K562 (cell line): ENCODE data around the gene TRAP1. TPM values are rescaled to one million over a fixed set of nuclear protein-coding genes. Genes with fewer than 3 reads are reported as not detected.

ENCODE experiments used
- ATAC-seq: fragments of 200-7000 bp; cut with Tn5 transposase; 3 replicates; pipeline ENCODE4 v1.9.1; 2020; ENCODE audit warnings: moderate library complexity
- BruUV-seq: library from RNA; stranded (reverse); fragments of 400-500 nt; replicated peaks from 2 replicates; lab custom pipeline; 2021; lab: Mats Ljungman, UMichigan
- CTCF ChIA-PET: fragments of 300-600 bp; formaldehyde crosslinking; extraction: SDS; loops from one replicate; lab custom pipeline; 2021; ENCODE audit warnings: low intra/inter-chr PET ratio; lab: Yijun Ruan, JAX
- POLR2A ChIA-PET: fragments of 300-600, 350-650 bp; sonication (Branson Sonifier 250); formaldehyde crosslinking; extraction: SDS; loops from one replicate; lab custom pipeline; 2021; ENCODE audit warnings: antibody characterized with exemption, inconsistent platforms; lab: Yijun Ruan, JAX
- DNase-seq, 4 experiments: peaks; one replicate each; pipeline versions ENCODE4 v3.0.0 to v3.0.0-alpha.2; 2011 to 2018; ENCODE audit warnings: low spot score in 3 of 4, mixed read lengths in 3 of 4; ENCODE audit errors: extremely low read depth in 1 of 4
- FAIRE-seq: peaks from 2 replicates; lab custom pipeline; 2011; peaks lifted over from hg19 to GRCh38; lab: Jason Lieb, UNC
- H2AFZ ChIP-seq: 2 replicates; pipeline ENCODE4 v1.6.0; 2011; ENCODE audit warnings: low read depth, low read length, control low read depth, inconsistent platforms
- H3K27ac ChIP-seq: fragments of 200-600 bp; 3 replicates; pipeline ENCODE4 v1.8.0; 2011; ENCODE audit warnings: low read depth, mild to moderate bottlenecking, control low read depth, inconsistent platforms, low read length, moderate library complexity, mixed read lengths; ENCODE audit errors: extremely low read depth
- H3K27me3 ChIP-seq, 2 experiments: fragments of 300-600 bp in 1 of 2; 2 replicates in 1 of 2; 3 replicates in 1 of 2; pipeline versions ENCODE4 v1.6.0 to v1.8.0; 2011; ENCODE audit warnings: inconsistent platforms in 2 of 2, low read length in 2 of 2, mild to moderate bottlenecking in 1 of 2, mixed read lengths in 1 of 2, moderate library complexity in 1 of 2; ENCODE audit not compliant: control insufficient read depth in 2 of 2, insufficient read depth in 2 of 2
- H3K36me3 ChIP-seq: fragments of 300-600 bp; 3 replicates; pipeline ENCODE4 v1.8.0; 2011; ENCODE audit warnings: mild to moderate bottlenecking, low read length, inconsistent platforms; ENCODE audit not compliant: control insufficient read depth, insufficient read depth
- H3K4me1 ChIP-seq, 2 experiments: fragments of 200-600 bp in 1 of 2; replicated peaks in 1 of 2; 2 replicates in 1 of 2; 3 replicates in 1 of 2; pipeline versions ENCODE4 v1.5.1 to v1.8.0; 2011; ENCODE audit warnings: inconsistent platforms in 2 of 2, low read length in 2 of 2, mild to moderate bottlenecking in 1 of 2, mixed read lengths in 1 of 2, moderate library complexity in 1 of 2; ENCODE audit not compliant: control insufficient read depth in 2 of 2, insufficient read depth in 2 of 2
- H3K4me2 ChIP-seq: 2 replicates; pipeline ENCODE4 v1.6.1; 2011; ENCODE audit warnings: low read length, control low read depth, inconsistent platforms, mixed read lengths; ENCODE audit not compliant: insufficient read depth
- H3K4me3 ChIP-seq: fragments of 200-600 bp; sonication (generic), shearing (Covaris generic); 2 replicates; pipeline ENCODE4 v1.5.1; 2016; ENCODE audit warnings: control low read depth, inconsistent platforms
- H3K79me2 ChIP-seq: fragments of 200-600 bp; 3 replicates; pipeline ENCODE4 v1.8.0; 2011; ENCODE audit warnings: low read length, inconsistent platforms; ENCODE audit not compliant: control insufficient read depth, insufficient read depth
- H3K9ac ChIP-seq, 2 experiments: 2 replicates each; pipeline versions ENCODE4 v1.6.0 to v1.6.1; 2011; ENCODE audit warnings: low read depth in 2 of 2, low read length in 2 of 2, control low read depth in 1 of 2, inconsistent platforms in 1 of 2, mild to moderate bottlenecking in 1 of 2, mixed read lengths in 1 of 2; ENCODE audit not compliant: insufficient read depth in 1 of 2
- H3K9me1 ChIP-seq: one replicate; pipeline ENCODE4 v1.6.0; 2011; ENCODE audit warnings: inconsistent platforms, mild to moderate bottlenecking, low read length, moderate library complexity; ENCODE audit not compliant: control insufficient read depth, insufficient read depth
- H3K9me3 ChIP-seq: replicated peaks from 2 replicates; pipeline ENCODE4 v1.5.1; 2011; ENCODE audit warnings: low read depth, low read length, inconsistent platforms; ENCODE audit not compliant: control insufficient read depth, insufficient read depth
- H4K20me1 ChIP-seq: replicated peaks from 2 replicates; pipeline ENCODE4 v1.6.1; 2011; ENCODE audit warnings: low read length, inconsistent platforms, mixed read lengths; ENCODE audit not compliant: control insufficient read depth, insufficient read depth
- CBX8 ChIP-seq: fragments of 200-600 bp; sonication (generic); IDR thresholded peaks from 2 replicates; pipeline ENCODE4 v1.6.1; 2012; ENCODE audit warnings: borderline replicate concordance, mixed run types, low read depth, mild to moderate bottlenecking, moderate library complexity, mixed read lengths, low read length, control low read depth, inconsistent platforms; ENCODE audit not compliant: poor library complexity, severe bottlenecking; ENCODE audit errors: extremely low read depth
- ESRRB ChIP-seq: fragments of 250-450 bp; sonication (Bioruptor Pico); IDR thresholded peaks from 2 replicates; pipeline ENCODE4 v1.5.0; 2020; ENCODE audit warnings: mild to moderate bottlenecking, moderate library complexity, borderline replicate concordance
- HMG20B ChIP-seq: fragments of 250-450 bp; sonication (Bioruptor Pico); IDR thresholded peaks from 2 replicates; pipeline ENCODE4 v1.5.0; 2021; ENCODE audit warnings: mild to moderate bottlenecking
- IRF9 ChIP-seq: fragments of 450-650 bp; IDR thresholded peaks from 2 replicates; pipeline ENCODE4 v1.6.1; 2016; ENCODE audit warnings: missing biosample characterization, missing genetic modification characterization
- POLR2G ChIP-seq: fragments of 200-400 bp; formaldehyde crosslinking; IDR thresholded peaks from 2 replicates; pipeline ENCODE4 v1.6.1; 2017; ENCODE audit warnings: low read depth, mild to moderate bottlenecking, antibody characterized with exemption, low read length, moderate library complexity
- PYGO2 ChIP-seq: fragments of 450-650 bp; IDR thresholded peaks from 2 replicates; pipeline ENCODE4 v1.6.1; 2016; ENCODE audit warnings: mild to moderate bottlenecking, missing genetic modification characterization, moderate library complexity, missing compliant biosample characterization
- RBM22 ChIP-seq: fragments of 200-400 bp; formaldehyde crosslinking; IDR thresholded peaks from 2 replicates; pipeline ENCODE4 v1.6.1; 2018; ENCODE audit warnings: low read length, low read depth; ENCODE audit not compliant: poor library complexity, severe bottlenecking
- SMAD3 ChIP-seq: fragments of 450-650 bp; formaldehyde crosslinking; conservative IDR thresholded peaks from 2 replicates; pipeline ENCODE4 v1.4.0; 2020; ENCODE audit warnings: mild to moderate bottlenecking
- XRCC5 ChIP-seq: fragments of 200-400 bp; formaldehyde crosslinking; IDR thresholded peaks from 2 replicates; pipeline ENCODE4 v1.6.1; 2017; ENCODE audit warnings: low read depth, mild to moderate bottlenecking, low read length
- ZNF175 ChIP-seq: fragments of 200-800 bp; sonication (Bioruptor generic); IDR thresholded peaks from 2 replicates; pipeline ENCODE4 v1.6.1; 2016; ENCODE audit warnings: low read depth, mild to moderate bottlenecking, missing genetic modification characterization, missing compliant biosample characterization
- ZNF224 ChIP-seq: sonication (generic); formaldehyde crosslinking; IDR thresholded peaks from 2 replicates; pipeline ENCODE4 v1.8.0; 2022; ENCODE audit warnings: mild to moderate bottlenecking, missing genetic modification reagents
- ZNF280B ChIP-seq: fragments of 250-450 bp; sonication (Bioruptor Pico); IDR thresholded peaks from 2 replicates; pipeline ENCODE4 v1.5.1; 2021; ENCODE audit warnings: mild to moderate bottlenecking
- WGBS: fragments of 100-300 bp; shearing (Covaris generic); methylation state at CpG from one replicate; pipeline ENCODE4 v1.1.6; 2016; ENCODE audit warnings: low coverage, mixed read lengths; ENCODE audit not compliant: insufficient coverage; ENCODE audit errors: missing lambda C conversion rate; 5-methylcytosine and 5-hydroxymethylcytosine counted together
- in situ Hi-C: fragments of 300-500 bp; cut with MboI; formaldehyde crosslinking; loops from 4 replicates; pipeline ENCODE4 v1.15.0; 2018; ENCODE audit warnings: inconsistent platforms, mixed read lengths
- intact Hi-C: fragments of 100-400 bp; cut with micrococcal nuclease; formaldehyde crosslinking; loops from 2 replicates; pipeline ENCODE4 v1.14.2; 2022
- polyA plus RNA-seq, 8 experiments: library from polyadenylated mRNA; depleted of rRNA in 4 of 8; stranded (reverse) in 5 of 8; unstranded in 3 of 8; fragments of >200 nt; fragmentation: Nextera tagmentation in 2 of 8; fragmentation: Illumina TruSeq in 1 of 8; extraction: Ambion mirVana in 2 of 8; extraction: Trizol in 1 of 8; gene quantifications; 2 replicates each; pipeline versions ENCODE4 v1.2.1 to v1.2.3, GENCODE V29; 2011 to 2014; ENCODE audit warnings: inconsistent platforms in 1 of 8, missing spikeins in 1 of 8
- total RNA-seq, 7 experiments: library from RNA; depleted of rRNA in 6 of 7; stranded (reverse); fragments of >200 nt in 6 of 7; fragmentation: Illumina TruSeq in 2 of 7; extraction: Trizol in 2 of 7; gene quantifications; 2 replicates each; pipeline versions ENCODE4 v1.2.1 to v1.2.3, GENCODE V29; 2011 to 2021; ENCODE audit warnings: low replicate concordance in 1 of 7

TRAP1 gene
- total and polyA plus RNA-seq, 9 of the 15 experiments (the other 6 are each of a cell fraction or from before 2014, with no cell fraction given): 19.1 to 436 (median 301) TPM

GRCh38 chr16:3732171-3732570, 14.8 kb upstream of the TRAP1 start (continued):
- TF ChIP-seq HMG20B (CRISPR knock-in tag): no peak
- TF ChIP-seq CBX8: no peak
- TF ChIP-seq PYGO2 (tag): no peak
- TF ChIP-seq ZNF175: no peak
- no peak for TF ChIP-seq ESRRB (CRISPR knock-in tag)

- H3K4me3 ChIP-seq: no peak overlapping the region
- intact Hi-C loops (no loop called here), in situ Hi-C loops (no loop called here)
- H3K27ac ChIP-seq: no peak overlapping the region
- BruUV-seq: no TSS peak
- H3K9me3 ChIP-seq: no peaks in the 10 kb centered on the region
- no peak for TF ChIP-seq SMAD3 (CRISPR knock-in tag)
- TF ChIP-seq IRF9 (tag): no peak
- TF ChIP-seq ZNF280B: no peak
- 0 out of 2 replicates have a peak, but pooled peaks have one; percentile 30 for TF ChIP-seq POLR2G
- TF ChIP-seq RBM22: peak; percentile 27
- no peak for TF ChIP-seq ZNF224 (CRISPR knock-in tag)
- no peak for TF ChIP-seq XRCC5
- no peak overlapping the region for H3K9ac ChIP-seq
- H3K27me3 ChIP-seq: no peaks in the 10 kb centered on the region
- no peak overlapping the region for H3K4me2 ChIP-seq
- FAIRE-seq: no peak
- WGBS: 88% methylated on average over 22 of the region's 34 CpGs
- ATAC-seq: no peak
- peaks cover 76% of the 10 kb centered on the region; the same call in 2 of the 3 replicates for H3K36me3 ChIP-seq
- H2AFZ ChIP-seq: no peak overlapping the region
- CTCF ChIA-PET: interaction anchor here (0.5 kb wide), 1 partner anchor 224 kb away, joined by 3 read pairs; no protein-coding TSS in a partner anchor
- peaks cover 3% of the 10 kb centered on the region for H3K9me1 ChIP-seq
- H3K79me2 ChIP-seq: no peaks in the 10 kb centered on the region
- no peak for DNase-seq
- peaks cover 0 to 12% of the 10 kb centered on the region in 2 experiments; a peak in 1 of 5 replicates for H3K4me1 ChIP-seq
- H4K20me1 ChIP-seq: no peaks in the 10 kb centered on the region; the same call in 1 of the 2 replicates
- POLR2A ChIA-PET: no interaction called here
Measured at GRCh38 chr16:3731126-3731935, 14.0 kb upstream of the TRAP1 start.
